UCSD-AML1 (cell line): ENCODE measurements around the gene SART1.
A peak's percentile ranks its signal among the peaks of the same experiment; 100 is the strongest.
"Not testable (repeated sequence)": the region's sequence is repeated elsewhere in the genome, so short reads cannot be mapped to it uniquely, and the experiment has no call there.

Source experiments
- DNase-seq: peaks from one replicate; lab custom pipeline; 2025; ENCODE audit not compliant: unreplicated experiment; lab: John Stamatoyannopoulos, UW

SART1 gene

GRCh38 chr11:65988791-65989592 is 27.5 kb downstream of the SART1 start:
- DNase-seq = peak; percentile 83

GRCh38 chr11:65992056-65992455 is 30.5 kb downstream of the SART1 start:
- no peak for DNase-seq

- DNase-seq = no peak
Observed at GRCh38 chr11:65997286-65997685, 35.8 kb downstream of the SART1 start.

DNA sequence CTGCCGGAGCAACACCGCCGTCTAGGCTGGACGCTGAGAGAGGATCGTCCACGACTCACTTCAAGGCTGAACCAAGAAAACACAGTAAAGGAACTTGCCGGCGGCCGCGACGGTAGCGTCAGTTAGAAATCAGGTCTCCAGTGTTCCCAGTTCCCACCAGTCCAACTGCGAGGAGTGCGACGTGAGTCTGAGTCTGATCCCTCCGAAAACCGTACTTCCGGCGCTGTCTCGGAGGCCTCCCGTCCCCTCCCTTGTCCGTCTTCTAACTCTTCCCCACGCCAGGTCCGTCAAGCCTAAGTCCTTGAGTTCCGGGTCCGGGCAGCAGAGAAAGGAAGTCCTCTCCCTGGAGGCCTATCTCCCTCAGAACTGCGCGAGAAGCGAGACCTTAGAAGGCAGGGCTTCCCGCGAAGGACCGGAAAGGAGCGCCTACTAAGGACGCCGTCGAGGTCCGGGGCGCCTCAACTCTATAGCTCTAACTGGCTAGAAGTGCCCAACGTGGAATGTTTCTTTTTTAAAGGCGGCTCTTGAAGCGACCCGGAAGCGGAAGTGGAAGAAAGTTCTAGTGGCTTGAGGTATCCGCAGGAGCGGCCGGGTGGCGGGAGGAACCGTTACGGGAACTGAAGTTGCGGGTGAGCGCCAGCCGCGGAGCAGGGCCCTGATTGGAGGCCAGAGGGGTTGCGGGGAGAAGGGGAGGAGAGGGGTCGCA is 40.6 kb downstream of the SART1 start, which contains the start of the genes BANF1 and EIF1AD:
TSS of gene BANF1 (plus strand) at position 562 of the 706 bp plus-strand sequence. CDS start 748 bp downstream, outside the sequence.
TSS of gene EIF1AD (minus strand) at position 216 of the 706 bp plus-strand sequence. CDS start 1,768 bp downstream, outside the sequence.
- DNase-seq = peak; percentile 97

DNA sequence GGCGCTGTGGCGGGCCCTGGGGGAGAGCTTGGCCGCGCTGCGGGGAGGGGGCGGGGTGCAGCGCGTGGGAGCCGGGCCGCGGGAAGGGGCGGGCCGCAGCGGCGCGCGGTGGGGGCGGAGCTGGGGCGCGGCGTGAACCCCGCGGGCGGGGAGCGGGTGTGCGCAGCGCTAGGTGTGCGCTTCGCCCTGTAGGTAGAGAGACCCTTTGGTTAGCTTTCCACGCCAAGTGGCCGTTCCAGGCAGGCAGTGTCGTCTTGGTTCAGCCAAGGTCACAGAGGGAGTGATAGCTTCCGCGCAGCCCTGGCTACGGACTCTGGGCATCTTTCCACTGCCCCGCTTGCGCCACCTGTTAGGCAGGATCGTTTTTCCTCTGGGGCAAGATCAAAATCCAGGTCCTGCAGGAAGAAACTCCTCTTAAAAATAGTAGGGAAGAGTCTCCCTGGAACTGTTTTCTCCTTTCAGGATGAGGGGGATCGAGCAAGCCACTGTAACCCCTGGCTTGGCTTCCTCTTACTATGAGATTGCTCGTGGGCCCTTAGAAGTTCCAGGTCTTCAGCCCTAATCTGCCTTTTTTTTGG is 41.2 kb downstream of the SART1 start:
- peak; percentile 85 for DNase-seq

DNA sequence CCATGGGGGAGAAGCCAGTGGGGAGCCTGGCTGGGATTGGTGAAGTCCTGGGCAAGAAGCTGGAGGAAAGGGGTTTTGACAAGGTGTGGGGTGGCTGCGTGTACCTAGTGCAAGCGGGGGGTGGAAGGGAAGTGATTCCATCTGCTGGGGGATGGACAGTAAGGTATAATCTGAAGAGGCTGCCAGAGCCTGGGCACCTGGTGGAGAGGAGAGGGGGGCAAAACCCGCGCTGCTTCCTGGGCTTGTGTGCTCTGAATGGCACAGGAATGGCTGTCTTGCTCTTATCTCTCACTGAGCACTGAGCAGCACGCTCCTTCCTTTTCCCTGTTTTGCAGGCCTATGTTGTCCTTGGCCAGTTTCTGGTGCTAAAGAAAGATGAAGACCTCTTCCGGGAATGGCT is 41.8 kb downstream of the SART1 start:
- DNase-seq = no peak

- DNase-seq = no peak
Observed at GRCh38 chr11:66004186-66004585, 42.7 kb downstream of the SART1 start.

- no peak for DNase-seq
Observed at GRCh38 chr11:66006134-66006890, 44.8 kb downstream of the SART1 start.

DNA sequence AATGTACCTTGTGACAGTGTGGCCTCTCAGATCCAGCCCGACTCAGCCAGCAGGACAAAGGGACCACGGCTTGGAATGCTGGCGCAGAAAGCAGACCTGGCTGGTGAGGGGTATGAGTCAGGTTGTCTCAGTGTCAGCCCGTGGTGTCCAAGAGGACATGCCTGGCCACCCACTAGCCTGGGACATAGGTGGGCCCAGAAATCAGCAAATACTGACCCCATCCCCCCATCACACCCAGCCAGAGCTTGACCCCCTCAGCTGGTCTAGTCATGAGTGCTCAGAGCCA is 45.3 kb downstream of the SART1 start:
- no peak for DNase-seq

GRCh38 chr11:66007201-66007634 is 45.7 kb downstream of the SART1 start:
- no peak for DNase-seq

- DNase-seq = no peak
Observed at GRCh38 chr11:66008095-66008467, 46.5 kb downstream of the SART1 start.

GRCh38 chr11:66008468-66009101 is 47.1 kb downstream of the SART1 start:
- DNase-seq = peak; percentile 40

DNA sequence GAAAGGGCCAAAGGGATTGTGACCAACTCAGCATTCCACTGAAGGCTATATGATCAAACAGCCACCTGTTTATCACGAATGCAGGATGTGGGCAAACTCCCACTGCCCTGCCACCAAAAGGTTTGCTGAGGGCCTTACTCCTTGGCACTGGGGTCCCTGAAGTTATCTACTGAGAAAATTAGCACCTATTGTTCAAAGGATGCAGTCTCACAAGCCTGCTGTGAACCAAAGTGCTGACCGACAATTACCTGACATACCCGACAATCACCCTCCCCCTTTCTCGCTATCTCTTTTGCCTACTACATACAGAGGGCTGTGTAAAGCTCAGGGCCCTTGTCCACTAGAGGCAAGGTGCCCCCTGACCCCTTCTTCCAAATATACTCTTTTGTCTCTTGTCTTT is 48.5 kb downstream of the SART1 start:
- not testable (repeated sequence) for DNase-seq

- no peak for DNase-seq
Observed at GRCh38 chr11:66011239-66011784, 49.8 kb downstream of the SART1 start.

DNA sequence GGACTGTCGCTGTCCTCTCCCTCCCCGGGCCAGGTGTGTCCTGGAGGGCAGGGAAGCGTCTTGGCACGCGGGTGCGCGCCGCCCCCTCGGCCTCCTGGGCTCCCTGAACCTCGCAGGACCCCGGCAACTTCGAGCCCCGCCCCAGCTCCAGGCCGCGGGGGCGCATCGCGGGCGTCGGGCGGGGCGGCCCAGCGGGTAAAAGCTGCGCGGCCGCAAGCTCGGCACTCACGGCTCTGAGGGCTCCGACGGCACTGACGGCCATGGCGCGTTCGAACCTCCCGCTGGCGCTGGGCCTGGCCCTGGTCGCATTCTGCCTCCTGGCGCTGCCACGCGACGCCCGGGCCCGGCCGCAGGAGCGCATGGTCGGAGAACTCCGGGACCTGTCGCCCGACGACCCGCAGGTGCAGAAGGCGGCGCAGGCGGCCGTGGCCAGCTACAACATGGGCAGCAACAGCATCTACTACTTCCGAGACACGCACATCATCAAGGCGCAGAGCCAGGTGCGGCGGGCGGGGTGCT is 50.3 kb downstream of the SART1 start, which contains the start of gene CST6:
TSS of gene CST6 (plus strand) at position 224 of the 519 bp plus-strand sequence. CDS start at position 261, 37 bp downstream.
- DNase-seq = no peak

GRCh38 chr11:66012371-66012945 is 50.9 kb downstream of the SART1 start:
- DNase-seq = no peak

DNA sequence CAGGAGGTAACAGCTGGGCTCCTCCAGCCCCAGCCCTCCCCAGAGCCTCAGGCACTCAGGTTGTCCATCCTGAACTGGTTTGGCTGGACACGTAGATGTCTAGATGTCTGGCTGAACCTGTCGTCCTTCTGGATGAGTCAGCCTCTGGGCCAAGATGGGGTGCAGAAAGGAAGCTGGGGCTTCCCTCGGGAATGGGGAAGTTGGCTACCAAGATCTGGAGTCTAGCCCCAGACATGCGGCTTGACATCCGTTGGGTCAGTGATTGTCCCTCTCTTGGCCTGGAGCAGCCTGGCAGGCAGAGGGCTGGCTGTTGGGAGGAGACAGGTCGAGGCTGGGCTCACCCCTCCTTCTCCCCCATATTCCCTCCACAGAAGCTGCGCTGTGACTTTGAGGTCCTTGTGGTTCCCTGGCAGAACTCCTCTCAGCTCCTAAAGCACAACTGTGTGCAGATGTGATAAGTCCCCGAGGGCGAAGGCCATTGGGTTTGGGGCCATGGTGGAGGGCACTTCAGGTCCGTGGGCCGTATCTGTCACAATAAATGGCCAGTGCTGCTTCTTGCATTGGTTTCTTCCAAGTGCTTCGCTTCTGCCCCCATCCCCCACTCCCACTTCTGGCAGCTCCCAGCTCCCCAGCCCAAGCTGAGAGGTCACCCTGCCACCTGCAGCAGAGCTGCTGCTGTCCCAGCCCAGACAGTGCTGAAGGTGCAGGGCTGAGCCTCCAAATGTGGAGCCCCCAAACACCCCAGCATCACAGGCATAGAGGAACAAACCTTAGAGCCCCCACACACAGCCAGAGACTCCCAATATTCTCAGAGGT is 51.6 kb downstream of the SART1 start:
- DNase-seq = peak; percentile 46

- no peak for DNase-seq
Observed at GRCh38 chr11:66013762-66014100, 52.2 kb downstream of the SART1 start.
